Astrocyte of the cerebellum (primary cell): Measurements from ENCODE around the gene MROH2A.
"Not testable (repeated sequence)": the region's sequence is repeated elsewhere in the genome, so short reads cannot be mapped to it uniquely, and the experiment has no call there.

Source experiments
- DNase-seq: peaks from one replicate; pipeline ENCODE4 v3.0.0-alpha.2; 2011; ENCODE audit warnings: low read depth
- H3K4me3 ChIP-seq: 2 replicates; pipeline ENCODE4 v1.5.1; 2011; ENCODE audit warnings: mild to moderate bottlenecking, low read depth, low read length, moderate library complexity
- in situ Hi-C: cut with HindIII; loops from 2 replicates; pipeline ENCODE4 v1.10.0; 2017; ENCODE audit warnings: low sequenced_read_pairs
- TF ChIP-seq, protein P1 (sequence below): IDR thresholded peaks from 2 replicates; pipeline ENCODE4 v1.5.1; 2012; ENCODE audit warnings: low read length, low read depth, moderate library complexity, mild to moderate bottlenecking; ENCODE audit errors: missing control alignments

MROH2A gene, protein sequence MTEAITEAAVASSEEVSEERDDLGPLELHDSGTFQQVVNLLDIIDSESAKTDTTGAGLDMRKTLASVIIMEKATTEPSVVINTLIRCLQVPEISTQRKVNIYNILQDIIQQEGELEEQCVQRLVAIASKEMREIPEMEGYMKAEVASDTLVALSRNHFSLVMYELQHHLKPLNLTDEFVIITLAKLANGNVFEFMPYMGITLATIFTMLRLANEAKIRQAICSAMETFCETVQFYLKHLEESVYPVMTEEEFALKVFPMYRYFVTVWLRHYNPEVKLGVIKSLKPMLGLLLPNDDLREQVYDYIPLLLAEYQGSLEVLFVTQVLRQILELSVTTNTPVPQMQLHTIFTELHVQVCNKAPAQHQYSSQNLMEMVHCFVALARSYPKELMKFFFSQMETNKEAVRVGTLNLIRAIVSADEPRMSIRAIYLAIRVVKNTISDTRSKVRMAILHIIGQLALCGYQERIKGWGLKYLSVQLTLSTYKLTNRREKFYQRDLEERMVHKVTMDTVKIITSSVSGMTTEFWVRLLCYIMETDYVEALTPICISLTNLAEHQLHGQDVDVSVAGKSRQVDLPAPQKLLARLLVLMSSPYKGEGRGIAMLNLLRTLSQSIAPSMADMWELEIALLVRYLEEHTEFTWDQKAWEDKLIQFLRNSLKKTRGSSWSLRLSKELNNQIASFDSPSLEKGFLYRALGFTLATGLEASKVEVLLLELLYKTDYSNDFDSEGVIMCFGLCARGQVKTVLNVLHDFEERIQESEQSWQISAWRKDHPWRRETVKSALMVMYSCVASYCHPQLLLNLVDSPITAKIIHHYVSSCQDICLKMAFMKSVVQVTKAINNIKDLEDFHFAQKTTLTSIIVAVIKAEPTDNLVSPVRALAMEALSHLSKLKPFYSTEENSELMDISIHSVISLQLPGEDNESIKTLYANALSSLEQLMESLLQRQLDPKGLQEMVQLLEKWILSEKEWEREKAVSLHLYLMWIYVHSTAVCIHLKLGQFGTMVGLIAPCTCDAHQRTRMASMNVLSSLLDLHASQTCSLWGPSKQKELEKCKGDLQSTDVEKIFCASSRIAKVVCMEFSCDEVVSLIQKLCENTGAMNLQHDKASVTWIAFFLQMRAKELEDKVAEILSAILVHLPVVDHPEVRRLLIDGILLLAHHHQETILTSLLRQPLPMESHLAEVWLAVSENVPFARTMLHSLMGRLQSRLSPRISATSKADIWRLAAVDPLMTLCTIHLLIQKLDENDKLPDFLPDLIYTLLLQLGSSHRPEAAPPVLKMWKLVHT (N-terminal part only)

DNA sequence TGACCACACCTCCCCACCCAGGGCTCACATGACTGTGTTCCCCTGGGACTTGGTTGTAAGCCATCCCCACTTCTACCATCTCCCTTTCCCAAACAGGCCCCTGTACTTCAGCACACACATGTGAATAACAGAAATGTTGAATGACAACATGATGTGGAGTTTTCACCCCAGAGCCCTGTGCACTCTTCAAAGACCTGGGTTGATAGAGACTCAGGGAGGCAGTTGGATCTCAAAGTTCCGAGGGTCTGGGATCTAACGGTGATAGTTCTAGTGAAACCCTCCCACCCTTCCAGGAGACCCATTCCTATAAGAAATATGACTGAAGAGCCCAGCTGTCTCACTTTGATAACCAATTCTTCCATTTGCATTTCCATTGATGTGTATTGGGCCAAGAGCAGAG lies at the start of gene MROH2A:
Gene MROH2A, plus strand, starts transcription at position 301 of the 400 bp plus-strand sequence. CDS start 1,029 bp downstream, outside the sequence.
- no peak within 1 kb of the TSS for H3K4me3 ChIP-seq
- TF ChIP-seq, protein P1, sequence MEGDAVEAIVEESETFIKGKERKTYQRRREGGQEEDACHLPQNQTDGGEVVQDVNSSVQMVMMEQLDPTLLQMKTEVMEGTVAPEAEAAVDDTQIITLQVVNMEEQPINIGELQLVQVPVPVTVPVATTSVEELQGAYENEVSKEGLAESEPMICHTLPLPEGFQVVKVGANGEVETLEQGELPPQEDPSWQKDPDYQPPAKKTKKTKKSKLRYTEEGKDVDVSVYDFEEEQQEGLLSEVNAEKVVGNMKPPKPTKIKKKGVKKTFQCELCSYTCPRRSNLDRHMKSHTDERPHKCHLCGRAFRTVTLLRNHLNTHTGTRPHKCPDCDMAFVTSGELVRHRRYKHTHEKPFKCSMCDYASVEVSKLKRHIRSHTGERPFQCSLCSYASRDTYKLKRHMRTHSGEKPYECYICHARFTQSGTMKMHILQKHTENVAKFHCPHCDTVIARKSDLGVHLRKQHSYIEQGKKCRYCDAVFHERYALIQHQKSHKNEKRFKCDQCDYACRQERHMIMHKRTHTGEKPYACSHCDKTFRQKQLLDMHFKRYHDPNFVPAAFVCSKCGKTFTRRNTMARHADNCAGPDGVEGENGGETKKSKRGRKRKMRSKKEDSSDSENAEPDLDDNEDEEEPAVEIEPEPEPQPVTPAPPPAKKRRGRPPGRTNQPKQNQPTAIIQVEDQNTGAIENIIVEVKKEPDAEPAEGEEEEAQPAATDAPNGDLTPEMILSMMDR, result no peak
- no peak for DNase-seq
- in situ Hi-C loops, result no loop called here

DNA sequence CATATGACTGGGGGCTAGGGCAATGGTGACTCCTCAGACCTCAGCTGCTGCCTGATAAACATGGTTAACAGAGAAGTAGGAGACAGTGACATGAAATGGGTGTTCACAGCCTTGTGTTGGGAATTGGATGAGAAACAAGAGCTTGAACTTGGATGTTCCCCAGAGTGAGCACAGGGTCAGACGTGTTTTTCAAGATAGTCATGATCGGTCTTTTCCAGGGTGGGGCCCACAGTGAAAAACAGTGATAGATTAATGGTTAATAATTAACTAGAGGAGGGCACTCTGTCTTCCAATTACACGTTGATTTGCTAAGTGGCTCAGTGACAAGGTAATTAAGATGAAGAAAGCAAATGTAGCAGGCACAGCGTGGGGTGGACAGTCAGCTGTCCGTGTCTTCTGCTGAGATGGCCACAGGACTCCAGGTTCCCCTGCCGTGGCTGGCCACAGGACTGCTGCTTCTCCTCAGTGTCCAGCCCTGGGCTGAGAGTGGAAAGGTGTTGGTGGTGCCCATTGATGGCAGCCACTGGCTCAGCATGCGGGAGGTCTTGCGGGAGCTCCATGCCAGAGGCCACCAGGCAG lies 49.3 kb upstream of the MROH2A start, which contains the start of gene UGT1A3:
Gene UGT1A3, plus strand, starts transcription at position 320 of the 579 bp plus-strand sequence. Its CDS starts 85 bp downstream, at position 405.
- in situ Hi-C loops, result no loop called here
- DNase-seq, result no peak
- TF ChIP-seq, protein P1, result no peak
- H3K4me3 ChIP-seq, result no peak within 1 kb of the TSS

DNA sequence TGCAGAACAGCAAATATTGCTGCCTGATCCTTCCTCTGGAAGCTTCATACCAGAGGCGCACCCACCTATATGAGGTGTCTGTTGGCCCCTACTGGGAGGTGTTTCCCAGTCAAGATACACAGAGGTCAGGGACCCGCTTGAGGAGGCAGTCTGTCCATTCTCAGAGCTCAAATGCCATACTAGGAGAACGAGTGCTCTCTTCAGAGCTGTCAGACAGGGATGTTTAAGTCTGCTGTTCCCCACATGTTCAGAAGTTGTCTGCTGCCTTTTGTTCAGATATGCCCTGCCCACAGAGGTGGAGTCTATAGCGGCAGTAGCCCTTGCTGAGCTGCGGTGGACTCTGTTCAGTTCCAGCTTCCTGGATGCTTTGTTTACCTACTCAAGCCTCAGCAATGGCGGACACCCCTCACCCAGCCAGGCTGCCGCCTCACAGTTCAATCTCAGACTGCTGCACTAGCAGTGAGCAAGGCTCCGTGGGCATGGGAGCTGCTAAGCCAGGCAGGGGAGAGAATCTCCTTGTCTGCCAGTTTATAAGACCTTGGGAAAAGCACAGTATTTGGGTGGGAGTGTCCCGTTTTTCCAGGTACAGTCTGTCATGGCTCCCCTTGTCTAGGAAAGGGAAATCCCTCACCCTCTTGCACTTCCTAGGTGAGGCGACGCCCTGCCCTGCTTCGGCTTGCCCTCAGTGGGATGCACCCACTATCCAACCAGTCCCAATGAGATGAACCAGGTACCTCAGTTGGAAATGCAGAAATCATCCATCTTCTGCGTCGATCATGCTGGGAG lies 41.1 kb upstream of the MROH2A start:
- H3K4me3 ChIP-seq, in situ Hi-C loops, DNase-seq: not testable (repeated sequence)

DNA sequence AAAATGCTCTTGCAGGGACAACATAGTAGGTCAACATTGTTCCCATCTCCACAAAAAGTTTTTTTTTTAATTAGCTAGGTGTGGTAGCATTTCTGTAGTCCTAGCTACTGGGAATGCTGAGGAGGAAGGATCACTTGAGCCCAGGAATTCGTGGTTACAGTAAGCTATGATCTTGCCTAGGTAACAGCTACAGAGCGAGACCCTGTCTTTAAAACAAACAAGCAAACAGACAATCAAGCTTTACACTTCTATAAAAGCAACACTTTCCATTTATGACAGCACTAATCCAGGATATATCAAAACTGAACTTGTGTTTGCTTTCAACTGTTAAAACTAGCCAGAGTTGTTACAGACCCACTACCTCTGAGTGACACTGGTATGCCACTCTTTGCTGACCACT lies 37.3 kb upstream of the MROH2A start:
- TF ChIP-seq, protein P1, result no peak
- no peak for DNase-seq
- in situ Hi-C loops, result no loop called here
- H3K4me3 ChIP-seq, result no peak overlapping the region

DNA sequence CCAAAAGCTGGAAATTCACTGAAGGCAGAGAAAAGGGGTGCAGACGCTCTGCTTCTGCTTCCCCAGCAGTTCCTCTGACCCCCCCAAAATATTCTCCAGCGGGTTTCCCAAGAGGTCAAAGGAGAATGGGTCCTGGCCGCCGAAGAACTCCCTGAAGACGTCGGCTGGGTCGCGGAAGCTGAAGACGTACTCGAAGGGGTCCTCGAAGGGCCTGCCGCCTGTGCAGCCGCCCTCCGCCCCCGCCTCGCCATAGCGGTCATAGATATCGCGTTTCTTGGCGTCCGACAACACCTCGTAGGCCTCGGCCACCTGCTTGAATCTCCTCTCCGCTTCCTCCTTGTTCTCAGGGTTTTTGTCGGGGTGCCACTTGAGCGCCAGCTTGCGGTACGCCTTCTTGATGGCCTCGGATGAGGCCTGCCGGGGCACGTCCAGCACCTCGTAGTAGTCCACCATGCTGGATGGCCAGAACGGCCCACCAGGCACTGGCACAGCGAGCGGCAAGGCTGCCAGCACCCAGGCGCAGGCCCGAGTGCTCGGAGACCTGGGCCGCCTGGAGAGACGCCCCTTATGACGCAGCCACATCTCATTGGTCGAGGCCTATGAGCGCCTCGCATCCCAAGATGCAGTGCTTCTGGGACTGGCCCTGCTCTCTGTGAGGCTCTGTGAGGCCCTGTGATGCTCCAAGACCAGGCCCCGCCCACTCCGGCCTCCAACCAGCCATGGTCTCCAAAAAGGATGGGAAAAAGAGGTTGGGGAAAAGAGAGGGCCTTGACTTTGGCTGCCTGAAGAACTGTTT lies 34.5 kb upstream of the MROH2A start:
- H3K4me3 ChIP-seq, result no peak overlapping the region
- TF ChIP-seq, protein P1, result no peak
- in situ Hi-C loops, result no loop called here
- no peak for DNase-seq
